Activated CD8-positive, alpha-beta T cell treated with anti-CD3 and anti-CD28 coated beads for 36 hours (primary cell): Measurements from ENCODE around the gene ACAD11. TPM values are rescaled to one million over a fixed set of nuclear protein-coding genes. Genes with fewer than 3 reads are reported as not detected.
"Not testable (repeated sequence)": the region's sequence is repeated elsewhere in the genome, so short reads cannot be mapped to it uniquely, and the experiment has no call there.

ENCODE experiments used
- ATAC-seq: fragments of 200-7000 bp; cut with Tn5 transposase; one replicate; pipeline ENCODE4 v1.10.0; 2021; ENCODE audit warnings: mild to moderate bottlenecking, moderate library complexity
- CTCF ChIA-PET: fragments of 350-600 bp; sonication (Branson Sonifier 250); formaldehyde crosslinking; loops from one replicate; lab custom pipeline; 2021; ENCODE audit warnings: antibody characterized with exemption; lab: Charles Lee
- POLR2A ChIA-PET: fragments of 350-600 bp; sonication (Branson Sonifier 250); formaldehyde crosslinking; loops from one replicate; lab custom pipeline; 2021; ENCODE audit warnings: antibody characterized with exemption; lab: Charles Lee
- DNase-seq: peaks from one replicate; pipeline ENCODE4 v3.0.0-alpha.2; 2020
- H3K27ac Mint-ChIP-seq: one replicate; pipeline ENCODE4 v1.8.0; 2021; ENCODE audit warnings: mild to moderate bottlenecking, mixed read lengths
- H3K27me3 Mint-ChIP-seq: one replicate; pipeline ENCODE4 v1.8.0; 2021; ENCODE audit warnings: mixed read lengths
- H3K36me3 Mint-ChIP-seq: one replicate; pipeline ENCODE4 v1.8.0; 2021; ENCODE audit warnings: low read depth, mixed read lengths
- H3K4me1 Mint-ChIP-seq: one replicate; pipeline ENCODE4 v1.8.0; 2021; ENCODE audit warnings: low read depth, mixed read lengths
- H3K4me3 Mint-ChIP-seq: one replicate; pipeline ENCODE4 v1.8.0; 2021; ENCODE audit warnings: mild to moderate bottlenecking, moderate library complexity, mixed read lengths
- H3K9me3 Mint-ChIP-seq: one replicate; pipeline ENCODE4 v1.8.0; 2021; ENCODE audit warnings: mixed read lengths
- intact Hi-C: fragments of 100-400 bp; cut with micrococcal nuclease; formaldehyde crosslinking; loops from one replicate; pipeline ENCODE4 v1.10.0; 2022
- total RNA-seq, 2 experiments: library from RNA; stranded (reverse); gene quantifications; one replicate each; pipeline ENCODE4 v1.2.3, GENCODE V29; 2021
- TF ChIP-seq, protein P1 (sequence below): fragments of 200-600 bp; IDR thresholded peaks from one replicate; pipeline ENCODE4 v1.8.0; 2022; ENCODE audit warnings: antibody characterized with exemption, mild to moderate bottlenecking

Gene ACAD11
- total RNA-seq, 2 experiments from 2014 or later = 20.6 to 22.3 TPM

DNA sequence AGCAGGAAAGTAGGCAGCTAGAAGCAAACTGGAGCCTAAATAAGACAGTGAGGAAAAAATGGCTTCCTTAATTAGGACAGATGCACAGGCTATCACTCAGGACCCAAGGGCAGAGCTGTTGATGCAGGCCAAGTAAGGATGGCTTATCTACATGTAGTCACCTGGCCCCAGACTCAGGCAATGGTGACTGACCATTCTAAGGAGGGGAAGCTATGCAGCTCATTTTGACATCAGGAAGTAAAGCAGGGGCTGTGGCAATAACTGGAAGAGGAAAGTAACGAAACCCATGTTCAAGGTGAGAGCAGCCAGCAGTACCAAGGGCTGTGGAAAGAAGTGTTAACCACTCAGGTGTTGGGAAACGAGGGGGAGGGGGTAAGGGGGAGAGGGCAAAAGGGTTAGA is 16.2 kb downstream of the ACAD11 start:
- Mint-ChIP-seq H3K4me1 (peaks cover 9% of the 10 kb centered on the region), H3K36me3 (peaks cover 9% of the 10 kb centered on the region), H3K4me3 (no peak overlapping the region), H3K27ac (peak overlapping the region; percentile 51), H3K27me3 (no peaks in the 10 kb centered on the region), H3K9me3 (no peaks in the 10 kb centered on the region)
- DNase-seq (no peak), ATAC-seq (no peak)
- TF ChIP-seq, protein P1, sequence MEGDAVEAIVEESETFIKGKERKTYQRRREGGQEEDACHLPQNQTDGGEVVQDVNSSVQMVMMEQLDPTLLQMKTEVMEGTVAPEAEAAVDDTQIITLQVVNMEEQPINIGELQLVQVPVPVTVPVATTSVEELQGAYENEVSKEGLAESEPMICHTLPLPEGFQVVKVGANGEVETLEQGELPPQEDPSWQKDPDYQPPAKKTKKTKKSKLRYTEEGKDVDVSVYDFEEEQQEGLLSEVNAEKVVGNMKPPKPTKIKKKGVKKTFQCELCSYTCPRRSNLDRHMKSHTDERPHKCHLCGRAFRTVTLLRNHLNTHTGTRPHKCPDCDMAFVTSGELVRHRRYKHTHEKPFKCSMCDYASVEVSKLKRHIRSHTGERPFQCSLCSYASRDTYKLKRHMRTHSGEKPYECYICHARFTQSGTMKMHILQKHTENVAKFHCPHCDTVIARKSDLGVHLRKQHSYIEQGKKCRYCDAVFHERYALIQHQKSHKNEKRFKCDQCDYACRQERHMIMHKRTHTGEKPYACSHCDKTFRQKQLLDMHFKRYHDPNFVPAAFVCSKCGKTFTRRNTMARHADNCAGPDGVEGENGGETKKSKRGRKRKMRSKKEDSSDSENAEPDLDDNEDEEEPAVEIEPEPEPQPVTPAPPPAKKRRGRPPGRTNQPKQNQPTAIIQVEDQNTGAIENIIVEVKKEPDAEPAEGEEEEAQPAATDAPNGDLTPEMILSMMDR = no peak
- ChIA-PET POLR2A (no interaction called here), CTCF (interaction anchor here (0.8 to 6.7 kb wide), 17 partner anchors 8 to 293 kb away, joined by 3 to 130 read pairs (median 5); partner anchors contain the start of genes ACAD11 and UBA5)
- intact Hi-C loops = loop anchor here (10.0 kb wide), 1 partner anchor 289 kb away; no protein-coding TSS in a partner anchor

GRCh38 chr3:132642539-132642847 is 17.1 kb downstream of the ACAD11 start:
- Mint-ChIP-seq H3K4me3 (no peak overlapping the region), H3K4me1 (peaks cover 9% of the 10 kb centered on the region), H3K9me3 (no peaks in the 10 kb centered on the region), H3K36me3 (peaks cover 9% of the 10 kb centered on the region), H3K27me3 (no peaks in the 10 kb centered on the region), H3K27ac (no peak overlapping the region)
- ChIA-PET CTCF (interaction anchor here (0.7 to 6.7 kb wide), 24 partner anchors 9 to 293 kb away, joined by 3 to 130 read pairs (median 4); partner anchors contain the start of genes ACAD11 and UBA5), POLR2A (no interaction called here)
- TF ChIP-seq, protein P1 = no peak
- DNase-seq (no peak), ATAC-seq (no peak)
- intact Hi-C loops = loop anchor here (1.0 to 10.0 kb wide), 2 partner anchors 106 to 288 kb away; no protein-coding TSS in a partner anchor

DNA sequence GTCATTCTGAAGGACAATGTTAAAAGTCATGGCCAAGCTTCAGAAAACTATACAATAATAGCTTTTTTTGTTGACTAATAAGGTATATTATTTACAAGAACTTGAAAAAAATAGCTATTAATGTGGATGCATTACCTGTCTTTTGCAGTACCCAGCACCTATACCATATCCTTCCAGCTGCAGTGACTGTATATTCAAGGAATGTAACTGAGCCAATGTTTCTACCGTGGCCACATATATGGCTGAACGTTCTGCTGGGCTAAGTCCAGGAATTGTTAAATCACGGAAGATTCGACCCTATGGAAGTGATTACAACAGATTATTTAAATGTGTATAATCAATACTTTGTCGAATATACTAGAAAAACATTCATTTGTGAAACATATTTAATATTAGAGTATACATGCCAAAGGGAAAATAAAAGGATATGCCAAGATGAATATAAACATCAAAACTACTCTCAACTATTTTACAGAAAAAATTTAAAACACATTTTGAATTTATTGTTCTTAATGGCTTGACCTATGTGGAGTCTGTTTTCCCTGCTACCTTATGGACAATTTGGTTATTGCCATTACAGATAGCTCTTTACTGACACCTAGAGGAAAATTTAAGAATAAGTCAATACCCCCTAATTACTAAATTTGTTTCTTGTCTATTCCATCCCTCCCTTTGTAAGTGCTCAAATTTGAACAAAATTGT is 17.6 kb downstream of the ACAD11 start:
- no peak overlapping the region for H3K27ac Mint-ChIP-seq
- no peak overlapping the region for H3K4me3 Mint-ChIP-seq
- POLR2A ChIA-PET = no interaction called here
- no peaks in the 10 kb centered on the region for H3K27me3 Mint-ChIP-seq
- peaks cover 9% of the 10 kb centered on the region for H3K4me1 Mint-ChIP-seq
- ATAC-seq (peak; percentile 77), DNase-seq (no peak)
- TF ChIP-seq, protein P1 = peak; percentile 75
- CTCF ChIA-PET = interaction anchor here (0.7 to 6.7 kb wide), 25 partner anchors 10 to 293 kb away, joined by 3 to 130 read pairs (median 5); partner anchors contain the start of genes ACAD11 and UBA5
- peaks cover 9% of the 10 kb centered on the region for H3K36me3 Mint-ChIP-seq
- H3K9me3 Mint-ChIP-seq = no peaks in the 10 kb centered on the region
- intact Hi-C loops = loop anchor here (1.0 to 10.0 kb wide), 2 partner anchors 106 to 287 kb away; no protein-coding TSS in a partner anchor

DNA sequence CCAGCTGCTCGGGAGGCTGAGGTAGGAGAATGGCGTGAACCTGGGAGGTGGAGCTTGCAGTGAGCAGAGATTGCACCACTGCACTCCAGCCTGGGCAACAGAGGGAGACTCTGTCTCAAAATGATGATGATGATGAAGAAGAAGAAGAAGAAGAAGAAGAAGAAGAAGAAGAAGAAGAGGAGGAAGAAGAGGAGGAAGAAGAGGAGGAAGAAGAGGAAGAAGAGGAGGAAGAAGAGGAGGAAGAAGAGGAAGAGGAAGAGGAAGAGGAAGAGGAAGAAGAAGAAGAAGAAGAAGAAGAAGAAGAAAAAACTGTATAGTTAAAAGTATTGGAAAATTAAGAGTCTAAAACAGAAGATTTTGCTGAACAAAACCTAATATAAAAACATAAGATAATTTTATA is 18.2 kb downstream of the ACAD11 start:
- ATAC-seq, H3K27ac Mint-ChIP-seq, H3K4me3 Mint-ChIP-seq, H3K4me1 Mint-ChIP-seq, DNase-seq, H3K9me3 Mint-ChIP-seq, POLR2A ChIA-PET, H3K27me3 Mint-ChIP-seq: not testable (repeated sequence)
- CTCF ChIA-PET = interaction anchor here (0.6 to 6.7 kb wide), 18 partner anchors 11 to 290 kb away, joined by 3 to 130 read pairs (median 6); partner anchors contain the start of genes ACAD11 and UBA5
- intact Hi-C loops = loop anchor here (10.0 kb wide), 1 partner anchor 287 kb away; no protein-coding TSS in a partner anchor
- H3K36me3 Mint-ChIP-seq = peaks cover 11% of the 10 kb centered on the region

- intact Hi-C loops = no loop called here
- ChIA-PET CTCF (interaction anchor here (0.6 to 6.7 kb wide), 6 partner anchors 15 to 286 kb away, joined by 3 to 130 read pairs (median 4); partner anchors contain the start of gene ACAD11), POLR2A (no interaction called here)
- ATAC-seq (no peak), DNase-seq (no peak)
- TF ChIP-seq, protein P1 = no peak
- Mint-ChIP-seq H3K27ac (no peak overlapping the region), H3K4me3 (no peak overlapping the region), H3K36me3 (peaks cover 20% of the 10 kb centered on the region), H3K4me1 (peaks cover 6% of the 10 kb centered on the region), H3K27me3 (no peaks in the 10 kb centered on the region), H3K9me3 (no peaks in the 10 kb centered on the region)
Observed at GRCh38 chr3:132638706-132639105, 20.9 kb downstream of the ACAD11 start.
